Loucy (cell line): ENCODE data around the gene HEPHL1.

ENCODE experiments used
- CTCF ChIP-seq: fragments of 200-600 bp; sonication (generic); conservative IDR thresholded peaks from 2 replicates; pipeline ENCODE4 v1.5.1; 2014; ENCODE audit warnings: mild to moderate bottlenecking, antibody characterized with exemption, low read length
- EZH2phosphoT487 ChIP-seq: fragments of 200-600 bp; IDR thresholded peaks from 2 replicates; pipeline ENCODE4 v1.6.1; 2018; ENCODE audit warnings: antibody characterized with exemption, mild to moderate bottlenecking, moderate library complexity, borderline replicate concordance

GRCh38 chr11:94032725-94033124 lies 11.6 kb downstream of the HEPHL1 start:
- TF ChIP-seq CTCF (no peak), EZH2phosphoT487 (no peak)
